Small intestine (tissue), 7 donors: Measurements from ENCODE around the gene ANTXR1. TPM values are rescaled to one million over a fixed set of nuclear protein-coding genes. Genes with fewer than 3 reads are reported as not detected.
A peak's percentile ranks its signal among the peaks of the same experiment; 100 is the strongest.

ENCODE experiments used
- DNase-seq, 2 donors: peaks; one replicate each; pipeline versions ENCODE4 v3.0.0 to v3.0.0-alpha.2; 2013
- FAIRE-seq: peaks from 2 replicates; lab custom pipeline; 2012; peaks lifted over from hg19 to GRCh38; lab: Jason Lieb, UNC
- H3K27ac ChIP-seq, 3 donors: one replicate each; pipeline ENCODE4 v1.5.1; 2013; ENCODE audit warnings: low read length in 2 of 3, mild to moderate bottlenecking in 2 of 3, control low read depth in 1 of 3, inconsistent platforms in 1 of 3, low read depth in 1 of 3, moderate library complexity in 1 of 3
- H3K27me3 ChIP-seq, 3 donors: one replicate each; pipeline ENCODE4 v1.6.1; 2013; ENCODE audit warnings: low read length in 3 of 3, inconsistent platforms in 1 of 3; ENCODE audit not compliant: control insufficient read depth in 3 of 3, insufficient read depth in 3 of 3
- H3K36me3 ChIP-seq, 3 donors: one replicate each; pipeline ENCODE4 v1.6.1; 2013; ENCODE audit warnings: low read length in 3 of 3, inconsistent platforms in 1 of 3, low read depth in 1 of 3, mild to moderate bottlenecking in 1 of 3, moderate library complexity in 1 of 3; ENCODE audit not compliant: control insufficient read depth in 3 of 3, insufficient read depth in 2 of 3
- H3K4me1 ChIP-seq, 3 donors: one replicate each; pipeline ENCODE4 v1.6.1; 2013; ENCODE audit warnings: low read length in 2 of 3, inconsistent platforms in 1 of 3, low read depth in 1 of 3, mild to moderate bottlenecking in 1 of 3, moderate library complexity in 1 of 3; ENCODE audit not compliant: control insufficient read depth in 3 of 3, insufficient read depth in 2 of 3
- H3K4me3 ChIP-seq, 3 donors: one replicate each; pipeline ENCODE4 v1.5.1; 2013; ENCODE audit warnings: low read length in 3 of 3, control low read depth in 1 of 3, inconsistent platforms in 1 of 3, low read depth in 1 of 3, mild to moderate bottlenecking in 1 of 3, moderate library complexity in 1 of 3
- H3K9me3 ChIP-seq, 2 donors: one replicate each; pipeline ENCODE4 v1.6.1; 2013; ENCODE audit warnings: low read depth in 1 of 2, low read length in 1 of 2; ENCODE audit not compliant: control insufficient read depth in 2 of 2, insufficient read depth in 1 of 2
- WGBS, 3 donors: extraction: QIAGEN DNeasy Blood & Tissue Kit; methylation state at CpG; one replicate each; pipeline ENCODE4 v1.1.7; 2013; 5-methylcytosine and 5-hydroxymethylcytosine counted together
- polyA plus RNA-seq, 4 donors: library from polyadenylated mRNA; stranded (reverse) in 3 of 4; unstranded in 1 of 4; fragments of 200-250 nt in 3 of 4; fragments of 120-200 nt in 1 of 4; gene quantifications; one replicate each; pipeline versions ENCODE4 v1.2.1 to v1.2.3, GENCODE V29; 2013
- donor health status: healthy with polysubstance abuse.
- donor health status: control.
- donor health status: control.
- donor health status: Bipolar disorder and iron deficiency.
- donor health status: healthy.

Gene ANTXR1
- polyA plus RNA-seq, 4 donors = 0.22 to 13.0 (median 7.2) TPM

- Histone ChIP-seq H3K27me3 (no peaks in the 10 kb centered on the region), H3K36me3 (no peaks in the 10 kb centered on the region), H3K27ac (no peak overlapping the region), H3K4me3 (no peak overlapping the region), H3K9me3 (no peaks in the 10 kb centered on the region), H3K4me1 (peaks cover 0 to 6% (median 5%) of the 10 kb centered on the region in 3 donors)
- 73 to 81% (median 79%) methylated on average over 4 of the region's 4 CpGs for WGBS, 3 donors
- no peak for DNase-seq
- no peak for FAIRE-seq
Measured at GRCh38 chr2:69167469-69167822, 154.5 kb downstream of the ANTXR1 start.

- H3K27ac ChIP-seq = no peak overlapping the region
- WGBS, 3 donors = 76 to 83% (median 81%) methylated on average over 3 of the region's 3 CpGs
- FAIRE-seq = no peak
Measured at GRCh38 chr2:69168144-69168813, 155.3 kb downstream of the ANTXR1 start.

GRCh38 chr2:69168950-69169654 is 156.1 kb downstream of the ANTXR1 start:
- no peak for DNase-seq
- Histone ChIP-seq H3K9me3 (no peaks in the 10 kb centered on the region), H3K27me3 (no peaks in the 10 kb centered on the region), H3K27ac (no peak overlapping the region), H3K4me3 (no peak overlapping the region), H3K4me1 (peaks cover 0 to 6% (median 3%) of the 10 kb centered on the region in 3 donors), H3K36me3 (no peaks in the 10 kb centered on the region)
- FAIRE-seq = no peak
- WGBS, 3 donors = 62 to 78% (median 74%) methylated on average over 6 of the region's 6 CpGs

More at GRCh38 chr2:69168144-69168813, 155.3 kb downstream of the ANTXR1 start:
- Histone ChIP-seq H3K27me3 (no peaks in the 10 kb centered on the region), H3K4me3 (no peak overlapping the region), H3K4me1 (peaks cover 0 to 6% (median 3%) of the 10 kb centered on the region in 3 donors), H3K9me3 (no peaks in the 10 kb centered on the region), H3K36me3 (no peaks in the 10 kb centered on the region)
- DNase-seq = no peak

- no peak overlapping the region for H3K4me3 ChIP-seq
- FAIRE-seq = no peak
- H3K27ac ChIP-seq = peak overlapping the region in 1 of 3 donors; percentile 11
- 74 to 83% (median 76%) methylated on average over 11 of the region's 11 CpGs for WGBS, 3 donors
- H3K27me3 ChIP-seq = no peaks in the 10 kb centered on the region
- peaks cover 0 to 6% (median 2%) of the 10 kb centered on the region in 3 donors for H3K4me1 ChIP-seq
- H3K9me3 ChIP-seq = no peaks in the 10 kb centered on the region
- no peak for DNase-seq
- H3K36me3 ChIP-seq = no peaks in the 10 kb centered on the region
Measured at GRCh38 chr2:69169655-69170389, 156.8 kb downstream of the ANTXR1 start.

GRCh38 chr2:69170661-69171060 is 157.7 kb downstream of the ANTXR1 start:
- peaks cover 0 to 6% (median 0%) of the 10 kb centered on the region in 3 donors for H3K4me1 ChIP-seq
- FAIRE-seq (no peak), DNase-seq (no peak)
- no peaks in the 10 kb centered on the region for H3K36me3 ChIP-seq
- H3K9me3 ChIP-seq = no peaks in the 10 kb centered on the region
- H3K27me3 ChIP-seq = no peaks in the 10 kb centered on the region
- H3K4me3 ChIP-seq = no peak overlapping the region
- peak overlapping the region in 1 of 3 donors; percentile 11 for H3K27ac ChIP-seq
- WGBS, 3 donors = 59 to 61% (median 61%) methylated on average over 3 of the region's 3 CpGs

GRCh38 chr2:69171116-69171896 is 158.3 kb downstream of the ANTXR1 start:
- no peaks in the 10 kb centered on the region for H3K27me3 ChIP-seq
- WGBS, 3 donors = 54 to 63% (median 62%) methylated on average over 5 of the region's 5 CpGs
- peaks cover 0 to 6% (median 0%) of the 10 kb centered on the region in 3 donors for H3K4me1 ChIP-seq
- FAIRE-seq (no peak), DNase-seq (no peak)
- H3K9me3 ChIP-seq = no peaks in the 10 kb centered on the region
- H3K4me3 ChIP-seq = no peak overlapping the region
- no peaks in the 10 kb centered on the region for H3K36me3 ChIP-seq
- peak overlapping the region in 2 of 3 donors; percentile 11 to 21 for H3K27ac ChIP-seq

GRCh38 chr2:69171897-69172525 is 159.0 kb downstream of the ANTXR1 start:
- peak overlapping the region in 2 of 3 donors; percentile 21 to 36 for H3K27ac ChIP-seq
- peaks cover 0 to 10% (median 0%) of the 10 kb centered on the region in 3 donors for H3K4me1 ChIP-seq
- no peak overlapping the region for H3K4me3 ChIP-seq
- no peaks in the 10 kb centered on the region for H3K36me3 ChIP-seq
- 70 to 79% (median 75%) methylated on average over 7 of the region's 7 CpGs for WGBS, 3 donors
- FAIRE-seq = no peak
- no peak for DNase-seq
- H3K27me3 ChIP-seq = no peaks in the 10 kb centered on the region
- no peaks in the 10 kb centered on the region for H3K9me3 ChIP-seq
